A673 (cell line): Measurements from ENCODE around the gene CAPN9.

ENCODE experiments used
- EZH2 ChIP-seq: fragments of 200-600 bp; sonication (generic); IDR thresholded peaks from 2 replicates; pipeline ENCODE4 v1.6.1; 2017; ENCODE audit warnings: borderline replicate concordance, low read depth, mild to moderate bottlenecking, mixed read lengths, antibody characterized with exemption, low read length; ENCODE audit not compliant: poor library complexity, severe bottlenecking
- TF ChIP-seq, protein P1 (sequence below): fragments of 300-800, 200-600 bp; sonication (generic); conservative IDR thresholded peaks from 2 replicates; pipeline ENCODE4 v1.5.1; 2017; ENCODE audit warnings: low read depth, mild to moderate bottlenecking, antibody characterized with exemption, low read length, moderate library complexity, mixed read lengths

DNA sequence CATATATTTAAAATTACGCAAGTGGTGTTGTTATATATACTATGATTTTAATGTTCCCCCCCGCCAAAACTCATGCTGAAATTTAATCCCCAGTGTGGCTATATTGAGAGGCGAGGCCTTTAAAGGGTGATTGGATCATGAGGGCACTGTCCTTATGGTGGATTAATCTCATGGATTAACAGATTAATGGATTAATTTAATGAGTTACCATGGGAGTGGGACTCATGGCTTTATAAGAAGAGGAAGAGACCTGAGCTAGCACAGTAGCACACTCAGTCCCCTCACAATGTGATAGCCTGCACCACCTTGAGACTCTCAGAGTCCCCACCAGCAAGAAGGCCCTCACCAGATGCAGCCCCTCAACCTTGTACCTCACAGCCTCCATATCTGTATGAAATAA lies 86.3 kb downstream of the CAPN9 start:
- TF ChIP-seq, protein P1, sequence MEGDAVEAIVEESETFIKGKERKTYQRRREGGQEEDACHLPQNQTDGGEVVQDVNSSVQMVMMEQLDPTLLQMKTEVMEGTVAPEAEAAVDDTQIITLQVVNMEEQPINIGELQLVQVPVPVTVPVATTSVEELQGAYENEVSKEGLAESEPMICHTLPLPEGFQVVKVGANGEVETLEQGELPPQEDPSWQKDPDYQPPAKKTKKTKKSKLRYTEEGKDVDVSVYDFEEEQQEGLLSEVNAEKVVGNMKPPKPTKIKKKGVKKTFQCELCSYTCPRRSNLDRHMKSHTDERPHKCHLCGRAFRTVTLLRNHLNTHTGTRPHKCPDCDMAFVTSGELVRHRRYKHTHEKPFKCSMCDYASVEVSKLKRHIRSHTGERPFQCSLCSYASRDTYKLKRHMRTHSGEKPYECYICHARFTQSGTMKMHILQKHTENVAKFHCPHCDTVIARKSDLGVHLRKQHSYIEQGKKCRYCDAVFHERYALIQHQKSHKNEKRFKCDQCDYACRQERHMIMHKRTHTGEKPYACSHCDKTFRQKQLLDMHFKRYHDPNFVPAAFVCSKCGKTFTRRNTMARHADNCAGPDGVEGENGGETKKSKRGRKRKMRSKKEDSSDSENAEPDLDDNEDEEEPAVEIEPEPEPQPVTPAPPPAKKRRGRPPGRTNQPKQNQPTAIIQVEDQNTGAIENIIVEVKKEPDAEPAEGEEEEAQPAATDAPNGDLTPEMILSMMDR: no peak
- no peak for TF ChIP-seq EZH2
